ENCODE results near the gene PDK4.

The PDK4 gene

GRCh38 chr7:95535662-95536061 lies 60.7 kb downstream of the PDK4 start:
- Histone ChIP-seq H3K9ac (ENCODE audit: low read length) (no peak overlapping the region), H3K9me3 (ENCODE audit: insufficient read depth, low read length) (no peaks in the 10 kb centered on the region), H3K27ac (ENCODE audit: low read length) (no peak overlapping the region), H3K79me2 (ENCODE audit: low read length) (no peaks in the 10 kb centered on the region), H3K36me3 (replicated peaks; ENCODE audit: low read depth, low read length) (no peaks in the 10 kb centered on the region), H2AFZ (ENCODE audit: low read depth, low read length) (no peak overlapping the region), H3K4me2 (ENCODE audit: low read length) (no peak overlapping the region), H3K4me3 (ENCODE audit: low read length) (no peak overlapping the region), H3K4me1 (ENCODE audit: low read length) (no peaks in the 10 kb centered on the region), H4K20me1 (ENCODE audit: insufficient read depth, low read length) (no peaks in the 10 kb centered on the region), H3K27me3 (ENCODE audit: low read depth, low read length) (peaks cover 27% of the 10 kb centered on the region)
- TF ChIP-seq CTCF (IDR thresholded peaks at IDR 0.05; ENCODE audit: low read depth, low read length) = no peak
- no peak for TF ChIP-seq EZH2phosphoT487 (IDR thresholded peaks at IDR 0.05; ENCODE audit: low read depth)

- no peak for TF ChIP-seq CTCF (IDR thresholded peaks at IDR 0.05; ENCODE audit: low read depth, low read length)
- no peak for TF ChIP-seq EZH2phosphoT487 (IDR thresholded peaks at IDR 0.05; ENCODE audit: low read depth)
- H3K27me3 ChIP-seq (ENCODE audit: low read depth, low read length) = peaks cover 20% of the 10 kb centered on the region; the same call in 1 of the 2 replicates
- no peak overlapping the region for H3K27ac ChIP-seq (ENCODE audit: low read length)
- no peaks in the 10 kb centered on the region for H3K9me3 ChIP-seq (ENCODE audit: insufficient read depth, low read length)
- no peak overlapping the region for H3K4me3 ChIP-seq (ENCODE audit: low read length)
- no peak overlapping the region for H3K4me2 ChIP-seq (ENCODE audit: low read length)
- no peaks in the 10 kb centered on the region for H3K79me2 ChIP-seq (ENCODE audit: low read length)
- no peak overlapping the region for H3K9ac ChIP-seq (ENCODE audit: low read length)
- no peaks in the 10 kb centered on the region for H3K36me3 ChIP-seq (replicated peaks; ENCODE audit: low read depth, low read length)
- H3K4me1 ChIP-seq (ENCODE audit: low read length) = no peaks in the 10 kb centered on the region
- H4K20me1 ChIP-seq (ENCODE audit: insufficient read depth, low read length) = no peaks in the 10 kb centered on the region
- no peak overlapping the region for H2AFZ ChIP-seq (ENCODE audit: low read depth, low read length)
Measured at GRCh38 chr7:95534796-95535195, 61.5 kb downstream of the PDK4 start.

All from OCI-LY3 (cell line).